A549 (cell line): Measurements from ENCODE around the gene ATP8A2. TPM values are rescaled to one million over a fixed set of nuclear protein-coding genes. Genes with fewer than 3 reads are reported as not detected.

Source experiments
- ATAC-seq, 2 experiments: fragments of 200-7000 bp in 1 of 2; fragments of >200 bp in 1 of 2; cut with Nextera tagmentation in 1 of 2; cut with Tn5 transposase in 1 of 2; 3 replicates each; pipeline versions ENCODE4 v1.8.0 to v1.9.1; 2018 to 2020; ENCODE audit warnings: mild to moderate bottlenecking in 1 of 2, moderate library complexity in 1 of 2
- CTCF ChIA-PET: fragments of 300-600 bp; sonication (Branson Sonifier 250); formaldehyde crosslinking; extraction: SDS; loops from one replicate; lab custom pipeline; 2021; ENCODE audit warnings: antibody characterized with exemption, inconsistent platforms; lab: Yijun Ruan, JAX
- POLR2A ChIA-PET: fragments of 350-600 bp; formaldehyde crosslinking; extraction: SDS; loops from one replicate; lab custom pipeline; 2021; ENCODE audit warnings: antibody characterized with exemption, inconsistent platforms; lab: Yijun Ruan, JAX
- DNase-seq, 2 experiments: peaks; one replicate each; pipeline versions ENCODE4 v3.0.0 to v3.0.0-alpha.2; 2011 to 2016; ENCODE audit warnings: low read depth in 1 of 2, low spot score in 1 of 2
- FAIRE-seq: peaks from 2 replicates; lab custom pipeline; 2011; peaks lifted over from hg19 to GRCh38; lab: Jason Lieb, UNC
- H3K27ac ChIP-seq, 2 experiments: fragments of >200 bp; sonication (Bioruptor Twin); formaldehyde crosslinking; 3 replicates each; pipeline ENCODE4 v1.5.1; 2016 to 2017
- H3K4me1 ChIP-seq: fragments of >200 bp; sonication (Bioruptor Twin); formaldehyde crosslinking; 3 replicates; pipeline ENCODE4 v1.6.1; 2016
- H3K4me2 ChIP-seq: fragments of >200 bp; sonication (Bioruptor Twin); formaldehyde crosslinking; 3 replicates; pipeline ENCODE4 v1.6.1; 2016
- H3K4me3 ChIP-seq: fragments of >200 bp; sonication (Bioruptor Twin); formaldehyde crosslinking; 3 replicates; pipeline ENCODE4 v1.5.1; 2016
- H3K9me3 ChIP-seq: fragments of >200 bp; sonication (Bioruptor Twin); formaldehyde crosslinking; 3 replicates; pipeline ENCODE4 v1.6.1; 2016
- ATOH8 ChIP-seq: fragments of 250-450 bp; sonication (Bioruptor Pico); IDR thresholded peaks from 2 replicates; pipeline ENCODE4 v1.5.0; 2020; ENCODE audit warnings: low read depth, mild to moderate bottlenecking, moderate library complexity
- BCL3 ChIP-seq: fragments of >200 bp; sonication (Bioruptor Twin); formaldehyde crosslinking; IDR thresholded peaks from 3 replicates; pipeline ENCODE4 v1.6.1; 2016
- CBX8 ChIP-seq: fragments of 200-600 bp; sonication (generic); IDR thresholded peaks from 2 replicates; pipeline ENCODE4 v1.6.1; 2016
- EHF ChIP-seq: fragments of 250-450 bp; sonication (Bioruptor Pico); IDR thresholded peaks from 2 replicates; pipeline ENCODE4 v1.5.0; 2020; ENCODE audit warnings: mild to moderate bottlenecking
- EHMT2 ChIP-seq: fragments of 200-600 bp; sonication (generic); IDR thresholded peaks from 2 replicates; pipeline ENCODE4 v1.6.1; 2016; ENCODE audit warnings: antibody characterized with exemption, low read depth, mild to moderate bottlenecking, moderate library complexity
- ELK1 ChIP-seq: fragments of 150-350 bp; IDR thresholded peaks from 2 replicates; pipeline ENCODE4 v1.6.1; 2014; ENCODE audit warnings: low read depth, mild to moderate bottlenecking, low read length
- ESRRA ChIP-seq: fragments of 150-350 bp; IDR thresholded peaks from 2 replicates; pipeline ENCODE4 v1.6.1; 2014; ENCODE audit warnings: mild to moderate bottlenecking, low read length, borderline replicate concordance
- FOSB ChIP-seq: fragments of 250-450 bp; sonication (Bioruptor Pico); IDR thresholded peaks from 2 replicates; pipeline ENCODE4 v1.5.0; 2020; ENCODE audit warnings: mild to moderate bottlenecking, moderate library complexity
- FOSL2 ChIP-seq, 2 experiments: fragments of 450-650 bp in 1 of 2; fragments of >200 bp in 1 of 2; sonication (Bioruptor Twin) in 1 of 2; formaldehyde crosslinking; IDR thresholded peaks; 2 replicates each; pipeline versions ENCODE4 v1.5.0 to v1.6.1; 2016 to 2020; ENCODE audit warnings: mild to moderate bottlenecking in 1 of 2, moderate library complexity in 1 of 2
- KDM1A ChIP-seq: fragments of 200-600 bp; sonication (generic); IDR thresholded peaks from 2 replicates; pipeline ENCODE4 v1.6.1; 2016; ENCODE audit warnings: low read depth, mild to moderate bottlenecking
- MAFK ChIP-seq: fragments of 450-650 bp; IDR thresholded peaks from 2 replicates; pipeline ENCODE4 v1.6.1; 2014; ENCODE audit not compliant: partially characterized antibody
- MAZ ChIP-seq: fragments of 150-350 bp; IDR thresholded peaks from 2 replicates; pipeline ENCODE4 v1.6.1; 2014; ENCODE audit warnings: antibody characterized with exemption, low read depth, low read length, borderline replicate concordance
- MYC ChIP-seq: IDR thresholded peaks from 2 replicates; pipeline ENCODE4 v1.6.1; 2012; ENCODE audit warnings: mild to moderate bottlenecking, inconsistent platforms, low read length, improper control_type of control experiment, borderline replicate concordance
- NR3C1 ChIP-seq: fragments of >200 bp; sonication (Bioruptor Twin); formaldehyde crosslinking; IDR thresholded peaks from 3 replicates; pipeline ENCODE4 v1.6.1; 2017
- PHF8 ChIP-seq: fragments of 200-600 bp; sonication (generic); IDR thresholded peaks from 2 replicates; pipeline ENCODE4 v1.6.1; 2016; ENCODE audit warnings: low read depth, mild to moderate bottlenecking, antibody characterized with exemption, moderate library complexity, borderline replicate concordance
- POLR2AphosphoS2 ChIP-seq: conservative IDR thresholded peaks from 2 replicates; pipeline ENCODE4 v1.6.1; 2012; ENCODE audit warnings: low read length, improper control_type of control experiment, inconsistent platforms
- RCOR1 ChIP-seq: fragments of 150-350 bp; IDR thresholded peaks from 2 replicates; pipeline ENCODE4 v1.6.1; 2014; ENCODE audit warnings: antibody characterized with exemption, low read length, low read depth
- RFX5 ChIP-seq: fragments of 450-650 bp; IDR thresholded peaks from 2 replicates; pipeline ENCODE4 v1.7.1; 2014; ENCODE audit warnings: antibody characterized with exemption, mild to moderate bottlenecking, moderate library complexity
- SMC3 ChIP-seq: fragments of >200 bp; sonication (Bioruptor Twin); formaldehyde crosslinking; IDR thresholded peaks from 3 replicates; pipeline ENCODE4 v1.6.1; 2018; ENCODE audit warnings: inconsistent platforms
- USF2 ChIP-seq: fragments of 450-650 bp; IDR thresholded peaks from 2 replicates; pipeline ENCODE4 v1.6.1; 2014; ENCODE audit warnings: antibody characterized with exemption
- ZC3H11A ChIP-seq: fragments of 450-650 bp; IDR thresholded peaks from 2 replicates; pipeline ENCODE4 v1.6.1; 2014; ENCODE audit warnings: antibody characterized with exemption, mild to moderate bottlenecking
- ZFP36 ChIP-seq: fragments of 450-650 bp; IDR thresholded peaks from 2 replicates; pipeline ENCODE4 v1.6.1; 2014; ENCODE audit warnings: borderline replicate concordance; ENCODE audit not compliant: partially characterized antibody
- ZNF302 ChIP-seq: fragments of 250-450 bp; sonication (Bioruptor Pico); IDR thresholded peaks from 2 replicates; pipeline ENCODE4 v1.9.0; 2021; ENCODE audit warnings: inconsistent platforms, mild to moderate bottlenecking, moderate library complexity
- ZSCAN20 ChIP-seq: fragments of 250-450 bp; sonication (Bioruptor Pico); IDR thresholded peaks from 2 replicates; pipeline ENCODE4 v1.8.0; 2022; ENCODE audit warnings: mild to moderate bottlenecking, moderate library complexity
- WGBS: methylation state at CpG from one replicate; pipeline ENCODE4 v1.1.6; 2017; ENCODE audit errors: missing lambda C conversion rate; 5-methylcytosine and 5-hydroxymethylcytosine counted together
- polyA plus RNA-seq, 4 experiments: library from polyadenylated mRNA; depleted of rRNA in 3 of 4; stranded (reverse); fragments of >200 nt; fragmentation: RNase III in 1 of 4; extraction: RNeasy Plus Mini Kit Qiagen cat#74134 plus additional on column Dnase treatment in 1 of 4; gene quantifications; 2 replicates in 3 of 4; 3 replicates in 1 of 4; pipeline ENCODE4 v1.2.3, GENCODE V29; 2011 to 2017
- TF ChIP-seq, protein P1 (sequence below): fragments of >200 bp; sonication (Bioruptor Twin); formaldehyde crosslinking; IDR thresholded peaks from 3 replicates; pipeline ENCODE4 v1.5.1; 2016
- TF ChIP-seq, protein P2 (sequence below): fragments of >200 bp; sonication (Bioruptor Twin); formaldehyde crosslinking; IDR thresholded peaks from 2 replicates; pipeline ENCODE4 v1.6.1; 2016
- TF ChIP-seq, protein P3 (sequence below): IDR thresholded peaks from 2 replicates; pipeline ENCODE4 v1.6.1; 2012

Gene ATP8A2
- polyA plus RNA-seq, 2 of the 4 experiments (the other 2 are of a cell fraction): 0.03 TPM; not detected in 1

DNA sequence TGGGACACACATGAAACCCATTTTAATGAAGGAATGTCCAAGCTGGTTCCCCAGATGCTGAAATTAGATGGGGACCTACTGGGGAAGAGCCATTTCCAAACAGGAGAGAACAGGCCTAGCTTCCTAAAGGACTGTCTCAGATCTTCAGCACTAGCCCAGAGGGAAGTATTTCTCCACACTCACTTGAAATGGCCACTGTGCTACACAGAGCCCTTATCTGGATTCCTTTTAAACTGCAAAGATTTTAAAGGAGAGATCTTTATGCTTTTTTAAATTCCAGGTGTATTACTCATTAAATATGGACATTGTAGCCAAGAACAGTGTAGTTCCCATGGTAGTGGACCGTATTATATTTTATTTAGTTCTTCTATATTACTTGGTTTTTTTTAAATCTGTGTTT is 424.7 kb downstream of the ATP8A2 start:
- CTCF ChIA-PET: no interaction called here
- no peak for ATAC-seq
- 33% methylated on average over 1 of the region's 1 CpG for WGBS
- no peak for DNase-seq
- H3K4me2 ChIP-seq: no peak overlapping the region
- no peak overlapping the region for H3K27ac ChIP-seq
- no peak overlapping the region for H3K4me3 ChIP-seq
- POLR2A ChIA-PET: no interaction called here
- no peaks in the 10 kb centered on the region for H3K4me1 ChIP-seq
- H3K9me3 ChIP-seq: no peaks in the 10 kb centered on the region
- FAIRE-seq: no peak
- TF ChIP-seq RCOR1: no peak
- no peak for TF ChIP-seq EHMT2
- no peak for TF ChIP-seq ZC3H11A
- TF ChIP-seq SMC3: no peak
- no peak for TF ChIP-seq MYC
- no peak for TF ChIP-seq ELK1
- no peak for TF ChIP-seq CBX8
- no peak for TF ChIP-seq KDM1A
- TF ChIP-seq ZFP36: no peak
- TF ChIP-seq ZNF302: no peak
- TF ChIP-seq, protein P1, sequence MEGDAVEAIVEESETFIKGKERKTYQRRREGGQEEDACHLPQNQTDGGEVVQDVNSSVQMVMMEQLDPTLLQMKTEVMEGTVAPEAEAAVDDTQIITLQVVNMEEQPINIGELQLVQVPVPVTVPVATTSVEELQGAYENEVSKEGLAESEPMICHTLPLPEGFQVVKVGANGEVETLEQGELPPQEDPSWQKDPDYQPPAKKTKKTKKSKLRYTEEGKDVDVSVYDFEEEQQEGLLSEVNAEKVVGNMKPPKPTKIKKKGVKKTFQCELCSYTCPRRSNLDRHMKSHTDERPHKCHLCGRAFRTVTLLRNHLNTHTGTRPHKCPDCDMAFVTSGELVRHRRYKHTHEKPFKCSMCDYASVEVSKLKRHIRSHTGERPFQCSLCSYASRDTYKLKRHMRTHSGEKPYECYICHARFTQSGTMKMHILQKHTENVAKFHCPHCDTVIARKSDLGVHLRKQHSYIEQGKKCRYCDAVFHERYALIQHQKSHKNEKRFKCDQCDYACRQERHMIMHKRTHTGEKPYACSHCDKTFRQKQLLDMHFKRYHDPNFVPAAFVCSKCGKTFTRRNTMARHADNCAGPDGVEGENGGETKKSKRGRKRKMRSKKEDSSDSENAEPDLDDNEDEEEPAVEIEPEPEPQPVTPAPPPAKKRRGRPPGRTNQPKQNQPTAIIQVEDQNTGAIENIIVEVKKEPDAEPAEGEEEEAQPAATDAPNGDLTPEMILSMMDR: no peak
- TF ChIP-seq BCL3: no peak
- TF ChIP-seq EHF (CRISPR knock-in tag): no peak
- TF ChIP-seq, protein P2, sequence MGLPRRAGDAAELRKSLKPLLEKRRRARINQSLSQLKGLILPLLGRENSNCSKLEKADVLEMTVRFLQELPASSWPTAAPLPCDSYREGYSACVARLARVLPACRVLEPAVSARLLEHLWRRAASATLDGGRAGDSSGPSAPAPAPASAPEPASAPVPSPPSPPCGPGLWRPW: no peak
- no peak for TF ChIP-seq FOSL2 (IDR thresholded peaks at IDR 0.05)
- no peak for TF ChIP-seq FOSL2 (CRISPR knock-in tag; IDR thresholded peaks at IDR 0.05)
- no peak for TF ChIP-seq PHF8
- TF ChIP-seq ATOH8 (CRISPR knock-in tag): no peak

DNA sequence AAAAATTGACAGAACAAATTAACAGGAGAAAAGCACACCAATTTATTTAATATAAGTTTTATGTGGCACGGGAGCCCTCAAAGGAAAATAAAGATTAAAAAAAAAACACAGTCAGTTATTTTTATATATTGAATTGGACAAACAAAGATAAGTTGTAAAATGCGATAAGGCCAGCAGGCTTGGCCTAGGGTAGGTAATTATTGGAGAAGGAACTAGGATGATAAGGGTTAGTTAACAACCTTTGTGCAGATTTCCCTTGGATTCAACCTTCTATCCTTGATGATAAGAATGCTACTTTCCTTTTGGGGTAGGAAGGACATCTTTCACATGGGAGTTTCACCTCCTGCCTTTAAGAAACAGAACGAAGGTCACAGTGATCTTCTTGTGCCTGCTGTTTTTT is 427.2 kb downstream of the ATP8A2 start:
- 4% methylated on average over 3 of the region's 3 CpGs for WGBS
- TF ChIP-seq, protein P3, sequence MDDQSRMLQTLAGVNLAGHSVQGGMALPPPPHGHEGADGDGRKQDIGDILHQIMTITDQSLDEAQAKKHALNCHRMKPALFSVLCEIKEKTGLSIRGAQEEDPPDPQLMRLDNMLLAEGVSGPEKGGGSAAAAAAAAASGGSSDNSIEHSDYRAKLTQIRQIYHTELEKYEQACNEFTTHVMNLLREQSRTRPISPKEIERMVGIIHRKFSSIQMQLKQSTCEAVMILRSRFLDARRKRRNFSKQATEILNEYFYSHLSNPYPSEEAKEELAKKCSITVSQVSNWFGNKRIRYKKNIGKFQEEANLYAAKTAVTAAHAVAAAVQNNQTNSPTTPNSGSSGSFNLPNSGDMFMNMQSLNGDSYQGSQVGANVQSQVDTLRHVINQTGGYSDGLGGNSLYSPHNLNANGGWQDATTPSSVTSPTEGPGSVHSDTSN: no peak
- TF ChIP-seq ZNF302 (no peak), POLR2AphosphoS2 (no peak), ELK1 (no peak), MAZ (no peak), MAFK (no peak), NR3C1 (no peak), ESRRA (no peak), FOSB (CRISPR knock-in tag) (no peak), ZSCAN20 (CRISPR knock-in tag) (no peak), RFX5 (no peak), USF2 (no peak), ZFP36 (no peak)
- TF ChIP-seq, protein P1: no peak

More for the DNA sequence above, 427.2 kb downstream of the ATP8A2 start:
- no peak for ATAC-seq
- Histone ChIP-seq H3K27ac (no peak overlapping the region), H3K4me1 (no peaks in the 10 kb centered on the region), H3K4me2 (no peak overlapping the region), H3K4me3 (no peak overlapping the region), H3K9me3 (no peaks in the 10 kb centered on the region)
- no peak for FAIRE-seq
- DNase-seq: no peak
- CTCF ChIA-PET: no interaction called here
- POLR2A ChIA-PET: no interaction called here
